HepG2 (cell line): Measurements from ENCODE around the gene CARMIL1. TPM values are rescaled to one million over a fixed set of nuclear protein-coding genes. Genes with fewer than 3 reads are reported as not detected.

ENCODE experiments used
- AGO1 ChIP-seq: fragments of 200-400 bp; formaldehyde crosslinking; IDR thresholded peaks from 2 replicates; pipeline ENCODE4 v1.6.1; 2017; ENCODE audit warnings: mild to moderate bottlenecking, low read depth, low read length, moderate library complexity; ENCODE audit not compliant: poor library complexity, severe bottlenecking
- ARID5B ChIP-seq: IDR thresholded peaks from 2 replicates; pipeline ENCODE4 v1.4.0; 2020; ENCODE audit warnings: mild to moderate bottlenecking, missing genetic modification reagents
- ARNT2 ChIP-seq: sonication (generic); formaldehyde crosslinking; IDR thresholded peaks from 2 replicates; pipeline ENCODE4 v1.8.0; 2022; ENCODE audit warnings: mild to moderate bottlenecking, low read depth, missing genetic modification reagents, moderate library complexity
- BRD4 ChIP-seq: sonication (generic); formaldehyde crosslinking; IDR thresholded peaks from 2 replicates; pipeline ENCODE4 v1.4.0; 2020; ENCODE audit warnings: missing genetic modification reagents
- CHCHD3 ChIP-seq: sonication (generic); formaldehyde crosslinking; IDR thresholded peaks from 2 replicates; pipeline ENCODE4 v1.8.0; 2022; ENCODE audit warnings: mild to moderate bottlenecking, missing genetic modification reagents, moderate library complexity
- CREB1 ChIP-seq, 2 experiments: fragments of 450-650 bp in 1 of 2; IDR thresholded peaks; 2 replicates each; pipeline ENCODE4 v1.6.1; 2016 to 2017; ENCODE audit warnings: control low read depth in 1 of 2, mild to moderate bottlenecking in 1 of 2, missing compliant biosample characterization in 1 of 2, missing genetic modification characterization in 1 of 2
- DDIT3 ChIP-seq: sonication (generic); formaldehyde crosslinking; IDR thresholded peaks from 2 replicates; pipeline ENCODE4 v1.4.0; 2020; ENCODE audit warnings: mild to moderate bottlenecking, missing genetic modification reagents
- FOXA3 ChIP-seq: IDR thresholded peaks from 2 replicates; pipeline ENCODE4 v1.6.1; 2016; ENCODE audit warnings: missing genetic modification reagents, missing compliant biosample characterization
- MAFK ChIP-seq, 2 experiments: IDR thresholded peaks in 1 of 2; conservative IDR thresholded peaks in 1 of 2; 2 replicates each; pipeline ENCODE4 v1.6.1; 2011; ENCODE audit warnings: improper control_type of control experiment in 2 of 2, low read length in 2 of 2
- RFXANK ChIP-seq: IDR thresholded peaks from 2 replicates; pipeline ENCODE4 v1.6.1; 2016
- SNAPC5 ChIP-seq: sonication (generic); formaldehyde crosslinking; IDR thresholded peaks from 2 replicates; pipeline ENCODE4 v1.8.1; 2023; ENCODE audit warnings: mild to moderate bottlenecking, missing genetic modification reagents, borderline replicate concordance
- THAP11 ChIP-seq: IDR thresholded peaks from 2 replicates; pipeline ENCODE4 v1.6.1; 2016; ENCODE audit warnings: missing biosample characterization, missing genetic modification reagents
- ZHX1 ChIP-seq: sonication (generic); formaldehyde crosslinking; IDR thresholded peaks from 2 replicates; pipeline ENCODE4 v1.8.1; 2022; ENCODE audit warnings: low read depth, mild to moderate bottlenecking, missing genetic modification reagents
- ZNF274 ChIP-seq: sonication (generic); formaldehyde crosslinking; IDR thresholded peaks from 2 replicates; pipeline ENCODE4 v1.5.1; 2020; ENCODE audit warnings: mild to moderate bottlenecking, missing genetic modification reagents
- ZNF280D ChIP-seq: sonication (generic); formaldehyde crosslinking; IDR thresholded peaks from 2 replicates; pipeline ENCODE4 v1.5.1; 2020; ENCODE audit warnings: mild to moderate bottlenecking, missing genetic modification reagents
- ZNF816 ChIP-seq: sonication (generic); formaldehyde crosslinking; IDR thresholded peaks from 2 replicates; pipeline ENCODE4 v1.8.0; 2022; ENCODE audit warnings: missing genetic modification reagents, mild to moderate bottlenecking, borderline replicate concordance
- polyA plus RNA-seq, 8 experiments: library from polyadenylated mRNA; depleted of rRNA in 3 of 8; stranded (reverse) in 7 of 8; unstranded in 1 of 8; fragments of >200 nt; fragmentation: Illumina TruSeq in 4 of 8; extraction: Trizol in 4 of 8; gene quantifications; 2 replicates each; pipeline versions ENCODE4 v1.2.1 to v1.2.3, GENCODE V29; 2011 to 2016; ENCODE audit warnings: low read depth in 4 of 8, missing spikeins in 1 of 8, mixed read lengths in 1 of 8; ENCODE audit not compliant: insufficient read depth in 1 of 8
- total RNA-seq, 5 experiments: library from RNA; depleted of rRNA; stranded (reverse); fragments of >200 nt; fragmentation: Illumina TruSeq; extraction: Trizol; gene quantifications; 2 replicates each; pipeline ENCODE4 v1.2.3, GENCODE V29; 2016; ENCODE audit warnings: low read depth in 1 of 5

CARMIL1 gene
- total and polyA plus RNA-seq, 2 of the 13 experiments (the other 11 are each of a cell fraction or from before 2014, with no cell fraction given) = 1.8 to 2.6 TPM

- TF ChIP-seq ZNF280D (CRISPR knock-in tag) = no peak
- no peak for TF ChIP-seq ZNF274 (CRISPR knock-in tag)
- no peak for TF ChIP-seq BRD4
- TF ChIP-seq ARNT2 = no peak
- TF ChIP-seq SNAPC5 (CRISPR knock-in tag) = no peak
- peak; percentile 36; the same call in 1 of the 2 replicates for TF ChIP-seq ARID5B (CRISPR knock-in tag)
- no peak for TF ChIP-seq CHCHD3 (CRISPR knock-in tag)
- TF ChIP-seq THAP11 (CRISPR knock-in tag) = 0 out of 2 replicates have a peak, but pooled peaks have one; percentile 14
- no peak for TF ChIP-seq ZHX1 (CRISPR knock-in tag)
- no peak for TF ChIP-seq RFXANK (CRISPR knock-in tag)
- TF ChIP-seq DDIT3 = no peak
- TF ChIP-seq MAFK (conservative IDR thresholded peaks at IDR 0.05 in 1 of 2, IDR thresholded peaks at IDR 0.05 in 1 of 2; ENCODE audit: low read length in 2 of 2) = peak in 1 of 2 experiments; percentile 17; a peak in 1 of 4 replicates
- TF ChIP-seq ZNF816 (CRISPR knock-in tag) = no peak
- no peak for TF ChIP-seq AGO1
- 0 out of 2 replicates have a peak, but pooled peaks have one; percentile 9 for TF ChIP-seq FOXA3 (CRISPR knock-in tag)
- TF ChIP-seq CREB1 (IDR thresholded peaks at IDR 0.05) = no peak
- TF ChIP-seq CREB1 (CRISPR knock-in tag; IDR thresholded peaks at IDR 0.05) = no peak
Measured at GRCh38 chr6:25556516-25556915, 277.3 kb downstream of the CARMIL1 start (continued).
